HG03159 (cell line): ENCODE measurements around the gene KIF16B.
"Not testable (repeated sequence)": the region's sequence is repeated elsewhere in the genome, so short reads cannot be mapped to it uniquely, and the experiment has no call there.

ENCODE experiments used
- ATAC-seq: cut with Tn5 transposase; IDR thresholded peaks from one replicate; pipeline ENCODE4 v1.9.1; 2021; ENCODE audit warnings: mild to moderate bottlenecking, moderate library complexity; ENCODE audit not compliant: unreplicated experiment

Gene KIF16B

DNA sequence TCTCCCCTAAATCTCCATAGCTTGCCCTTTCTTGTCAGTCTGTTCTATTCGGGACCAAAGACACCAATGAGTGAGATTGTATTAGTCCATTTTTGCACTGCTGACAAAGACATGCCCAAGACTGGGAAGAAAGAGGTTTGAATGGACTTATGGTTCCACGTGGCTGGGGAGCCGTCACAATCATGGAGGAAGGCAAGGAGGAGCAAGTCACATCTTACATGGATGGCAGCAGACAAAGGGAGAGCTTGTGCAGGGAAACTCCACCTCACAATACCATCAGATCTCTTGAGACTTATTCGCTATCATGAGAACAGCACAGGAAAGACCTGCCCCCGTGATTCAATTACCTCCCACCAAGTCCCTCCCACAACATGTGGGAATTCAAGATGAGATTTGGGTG is 133.7 kb downstream of the KIF16B start:
- not testable (repeated sequence) for ATAC-seq

DNA sequence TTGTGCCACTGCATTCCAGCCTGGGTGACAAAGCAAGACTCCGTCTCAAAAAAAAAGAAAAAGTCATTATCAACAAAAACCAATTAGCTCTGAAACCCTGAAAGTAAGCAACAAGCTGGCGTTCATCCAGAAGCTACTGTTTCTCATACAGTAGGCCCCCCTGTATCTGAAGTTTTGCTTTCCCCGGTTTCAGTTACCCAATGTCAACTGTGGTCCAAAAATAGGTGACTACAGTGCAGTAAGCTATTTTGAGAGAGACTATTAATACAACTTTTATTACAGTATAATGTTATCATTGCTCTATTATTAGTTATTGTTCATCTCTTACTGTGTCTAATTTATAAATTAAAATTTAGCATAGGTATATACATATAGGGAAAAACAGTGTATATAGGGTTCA is 135.1 kb downstream of the KIF16B start:
- ATAC-seq, result no peak

GRCh38 chr20:16437387-16437996 is 135.8 kb downstream of the KIF16B start:
- ATAC-seq, result no peak

DNA sequence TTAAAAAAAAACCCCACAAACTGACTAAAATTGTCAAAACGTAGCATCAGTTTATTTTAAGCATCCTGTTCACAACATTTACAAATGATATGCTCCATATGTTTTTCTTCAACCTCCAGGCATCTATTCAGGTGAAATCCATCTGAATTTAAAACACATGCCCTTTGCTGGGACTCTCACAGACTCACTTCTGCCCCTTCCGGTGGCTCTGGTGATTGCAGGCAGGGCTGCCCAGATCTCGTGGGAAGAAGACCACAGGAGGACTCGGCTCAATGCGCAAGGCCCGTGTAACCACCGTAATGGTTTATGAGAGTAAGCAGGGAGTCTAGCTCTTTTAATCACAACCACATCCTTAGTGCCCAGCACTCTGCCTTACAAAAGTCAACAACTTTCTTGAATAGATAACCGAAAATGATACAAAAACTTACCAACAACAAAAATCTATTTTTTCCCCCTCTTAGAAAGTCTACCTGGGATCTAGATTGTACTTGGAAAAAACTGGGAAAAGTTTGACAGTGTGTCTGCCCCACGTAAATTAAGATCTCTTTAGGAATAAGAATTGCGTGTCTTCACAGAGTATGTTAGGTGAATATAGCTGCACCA is 139.1 kb downstream of the KIF16B start:
- ATAC-seq, result peak; percentile 61

DNA sequence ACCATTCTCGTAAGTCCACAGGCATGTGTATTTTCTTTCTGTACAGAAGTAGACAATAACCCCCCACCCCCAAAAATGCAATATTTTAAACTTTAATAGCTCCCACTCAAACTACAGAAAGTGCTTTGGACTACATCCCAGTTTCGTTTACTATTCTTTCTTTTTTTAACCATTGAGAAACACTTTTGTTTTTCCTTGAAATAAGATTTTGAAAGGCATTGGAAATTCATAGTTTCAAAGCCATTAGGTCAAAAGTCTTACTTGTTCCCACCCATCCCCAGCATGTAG is 140.0 kb downstream of the KIF16B start:
- ATAC-seq, result no peak

- ATAC-seq, result no peak
These were observed 140.6 kb downstream of the KIF16B start for GRCh38 chr20:16432466-16433292.

DNA sequence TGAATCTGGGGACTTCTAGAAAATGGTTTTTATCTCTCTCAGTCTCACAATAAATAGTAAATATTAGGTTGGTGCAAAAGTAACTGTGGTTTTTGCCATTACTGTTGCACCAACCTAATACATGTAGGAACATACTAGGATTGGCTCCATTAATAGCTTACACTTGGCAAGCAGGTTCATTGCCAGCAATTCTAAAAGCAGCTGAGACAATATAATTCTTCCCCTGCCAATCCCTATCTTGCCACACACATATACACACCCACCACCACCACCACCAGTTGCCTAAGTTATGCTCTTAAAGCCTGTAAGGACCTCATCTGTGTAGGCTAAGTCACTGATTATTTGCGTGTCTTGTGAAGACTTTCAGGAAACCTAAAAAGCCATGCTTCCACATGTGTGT is 145.1 kb downstream of the KIF16B start:
- ATAC-seq, result no peak

- no peak for ATAC-seq
These were observed 145.7 kb downstream of the KIF16B start for GRCh38 chr20:16427571-16427970.

DNA sequence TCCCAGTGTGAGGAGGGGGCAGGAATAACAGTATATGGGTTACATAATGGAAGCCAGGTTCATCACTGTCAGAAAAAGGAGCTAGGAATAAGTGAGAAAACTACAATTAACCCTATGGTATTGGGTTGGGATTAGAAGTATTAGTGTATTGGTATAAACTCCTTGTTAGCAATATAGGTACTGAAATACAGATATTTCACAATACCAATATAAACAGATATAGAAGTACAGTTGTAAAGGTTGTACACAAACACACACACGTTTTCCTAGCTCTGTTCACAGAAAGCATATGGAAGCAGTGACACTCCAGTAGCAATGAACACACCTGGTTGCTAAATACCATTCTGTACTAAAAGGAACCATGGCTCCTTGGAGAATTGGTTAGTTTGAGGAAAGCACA is 148.5 kb downstream of the KIF16B start:
- no peak for ATAC-seq

GRCh38 chr20:16423311-16424212 is 149.7 kb downstream of the KIF16B start:
- ATAC-seq, result no peak

DNA sequence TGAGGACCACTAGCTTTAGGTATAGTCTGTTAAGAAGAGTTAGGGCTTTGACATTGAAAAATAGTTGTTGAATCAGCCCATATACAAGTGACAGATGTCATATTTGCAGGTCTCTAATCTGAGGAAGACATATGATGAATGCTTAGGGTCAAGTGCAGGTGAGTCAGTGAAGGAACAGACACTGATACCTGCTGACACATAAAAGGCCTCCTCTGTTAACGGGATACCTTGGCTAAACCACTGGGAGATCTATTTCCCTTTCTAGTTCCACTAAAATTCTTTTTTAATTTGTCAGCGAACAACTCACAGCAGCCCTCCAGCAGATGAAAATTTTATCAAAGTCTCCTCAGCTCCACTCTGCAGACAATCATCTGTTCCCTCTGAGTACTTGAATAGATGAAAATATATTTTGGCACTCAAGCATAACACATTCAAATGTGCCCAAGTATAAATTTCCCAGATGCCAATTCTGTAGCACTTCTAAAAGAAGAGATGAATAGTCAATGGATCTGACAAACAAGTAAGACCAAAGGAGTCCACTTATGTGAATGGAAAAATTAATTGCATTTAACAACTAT is 154.0 kb downstream of the KIF16B start:
- ATAC-seq, result no peak

- no peak for ATAC-seq
These were observed 154.6 kb downstream of the KIF16B start for GRCh38 chr20:16418616-16419015.

GRCh38 chr20:16417001-16417400 is 156.2 kb downstream of the KIF16B start:
- ATAC-seq, result no peak

DNA sequence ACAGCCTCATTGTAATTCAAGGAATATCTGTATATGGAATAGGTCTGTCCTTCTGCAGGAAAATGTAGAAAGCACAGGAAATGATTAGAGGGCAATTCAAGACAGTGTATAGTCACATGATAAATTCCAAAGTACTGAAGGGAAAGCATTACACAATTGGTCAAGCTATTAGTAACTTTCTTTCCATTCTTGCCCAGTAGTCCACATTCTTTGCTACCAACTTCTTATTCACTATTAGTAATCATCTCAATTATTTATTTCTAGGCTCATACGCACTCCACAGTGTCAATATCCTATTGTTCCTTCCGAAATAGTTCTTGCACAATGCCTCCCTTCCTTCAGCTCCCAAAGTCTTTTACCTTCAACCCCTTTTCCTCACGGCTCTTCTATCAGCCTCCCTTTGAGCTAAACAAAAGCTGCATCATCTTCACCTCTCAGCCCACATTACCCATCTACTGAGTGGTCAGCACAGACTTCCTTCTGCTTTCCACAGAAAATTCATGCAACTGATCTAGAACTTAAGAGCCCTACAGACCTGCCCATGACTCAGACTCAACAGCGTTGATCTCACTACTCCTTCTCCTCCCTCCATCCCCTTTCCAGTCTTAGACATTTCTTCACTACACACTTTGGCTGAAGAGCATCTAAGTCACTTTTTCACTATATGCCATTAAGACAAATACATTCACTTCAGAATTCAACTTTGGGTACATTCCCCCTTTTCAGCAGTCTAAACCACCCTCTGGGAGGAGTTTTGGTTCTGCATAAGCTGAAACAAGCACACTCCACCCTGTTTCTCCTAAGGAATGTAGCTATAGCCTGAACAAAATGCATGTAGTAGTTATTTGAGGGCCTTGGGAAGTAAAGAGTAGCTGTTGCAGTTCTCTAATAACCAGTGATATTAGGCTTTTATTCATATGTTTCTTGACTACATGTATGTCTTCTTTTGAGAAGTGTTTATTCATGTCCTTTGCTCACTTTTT is 157.9 kb downstream of the KIF16B start:
- ATAC-seq, result no peak

DNA sequence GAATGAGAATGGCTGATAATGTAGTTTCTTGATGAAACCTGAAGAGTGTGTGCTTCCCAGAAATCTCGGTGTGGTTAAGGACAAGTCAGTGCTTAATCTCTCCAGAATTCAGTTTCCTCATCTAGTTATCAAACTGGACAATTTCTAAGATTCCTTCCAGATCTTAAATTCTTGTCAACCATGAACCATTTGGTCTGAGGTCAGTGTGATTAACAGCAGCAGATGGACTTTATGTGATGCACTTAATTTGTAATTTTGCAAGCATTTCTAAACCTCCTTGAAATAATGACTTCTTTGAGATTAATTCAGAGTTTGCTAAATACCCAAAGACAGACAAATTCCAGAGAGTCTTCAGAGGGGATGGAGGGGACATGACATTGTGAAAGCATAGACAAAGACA is 160.3 kb downstream of the KIF16B start:
- ATAC-seq, result no peak

- no peak for ATAC-seq
These were observed 161.9 kb downstream of the KIF16B start for GRCh38 chr20:16411361-16411760.

- ATAC-seq, result no peak
These were observed 162.6 kb downstream of the KIF16B start for GRCh38 chr20:16410626-16411025.

- no peak for ATAC-seq
These were observed 164.3 kb downstream of the KIF16B start for GRCh38 chr20:16408981-16409380.

DNA sequence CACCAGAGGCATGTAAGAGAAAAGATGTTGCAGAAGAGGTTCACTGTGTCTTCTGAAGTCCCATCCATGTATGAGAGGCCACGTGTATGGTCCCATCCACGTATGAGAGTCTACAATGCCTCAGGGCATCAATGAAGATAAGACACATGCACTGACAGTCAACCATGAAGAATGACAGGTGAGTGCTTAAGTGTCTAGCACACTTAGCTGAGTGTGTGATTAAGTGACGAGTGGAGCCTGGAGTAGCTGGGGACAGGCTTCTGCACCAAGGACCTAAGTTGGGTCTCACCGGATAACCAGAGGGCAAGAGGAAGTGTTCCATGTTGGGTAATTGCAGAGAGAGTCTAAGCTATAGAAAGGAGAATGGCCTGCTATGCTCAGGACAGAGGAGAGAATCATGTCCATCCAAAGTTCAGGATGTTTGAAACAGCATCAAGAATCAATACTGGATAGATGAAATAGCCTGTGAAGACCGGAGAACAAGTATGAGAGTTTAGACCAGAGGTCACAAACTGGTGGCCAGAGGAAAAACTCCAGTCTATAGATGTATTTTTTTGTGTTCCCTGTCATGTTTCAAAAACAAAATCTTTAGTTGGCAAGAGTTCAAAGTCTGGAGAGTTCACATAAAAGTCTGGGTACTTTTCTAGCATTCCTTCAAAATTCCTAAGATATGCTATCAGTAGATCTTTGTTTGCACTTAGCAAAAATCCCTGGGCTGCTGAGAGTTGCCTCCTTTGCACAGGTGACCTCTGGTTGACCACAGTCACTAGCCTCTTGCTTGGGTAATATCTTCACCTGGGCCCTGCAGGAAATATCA is 165.8 kb downstream of the KIF16B start:
- no peak for ATAC-seq
